Epithelial cell of esophagus (primary cell): Measurements from ENCODE around the gene LRRTM1.

Source experiments
- DNase-seq: peaks from one replicate; pipeline ENCODE4 v3.0.0; 2010; ENCODE audit warnings: low read depth
- H3K4me3 ChIP-seq: 2 replicates; pipeline ENCODE4 v1.5.1; 2011; ENCODE audit warnings: mild to moderate bottlenecking, low read length, control low read depth
- TF ChIP-seq, protein P1 (sequence below): IDR thresholded peaks from 2 replicates; pipeline ENCODE4 v1.5.1; 2011; ENCODE audit warnings: low read depth, mild to moderate bottlenecking, low read length, control low read depth, inconsistent platforms; ENCODE audit not compliant: insufficient read depth; ENCODE audit errors: missing control alignments

LRRTM1 gene

DNA sequence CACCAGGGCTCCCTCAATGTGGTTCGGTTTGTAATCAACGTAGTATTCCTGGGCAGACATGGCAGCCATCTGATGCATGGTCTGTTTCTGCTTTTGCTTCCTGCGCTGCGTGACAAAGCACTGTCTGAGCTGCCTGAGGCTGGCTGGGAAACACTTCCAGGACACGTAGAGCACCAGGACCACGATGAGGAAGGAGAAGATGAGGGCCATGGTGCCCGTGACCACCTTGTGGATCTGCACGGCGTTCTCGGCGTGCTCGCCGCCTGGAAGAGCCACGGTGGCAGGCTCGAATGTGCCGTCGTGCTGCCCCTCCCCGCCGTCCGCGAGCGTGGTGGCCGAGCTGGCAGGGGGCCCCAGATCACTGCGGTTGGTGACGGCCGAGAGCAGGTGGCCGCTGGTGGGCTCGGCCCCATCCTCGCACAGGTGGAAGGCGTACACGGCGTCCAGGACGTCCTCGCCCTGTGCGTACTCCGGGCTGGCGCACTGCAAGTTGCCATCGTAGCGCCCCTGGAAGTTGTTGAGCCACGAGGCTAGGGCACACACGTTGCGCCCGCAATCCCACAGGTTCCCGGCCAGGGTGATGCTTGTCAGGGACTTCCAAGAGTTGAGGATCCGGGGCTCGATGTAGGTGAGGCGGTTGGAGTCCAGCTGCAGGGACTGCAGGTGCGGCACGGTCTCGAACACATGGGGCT is 2.1 kb downstream of the LRRTM1 start:
- TF ChIP-seq, protein P1, sequence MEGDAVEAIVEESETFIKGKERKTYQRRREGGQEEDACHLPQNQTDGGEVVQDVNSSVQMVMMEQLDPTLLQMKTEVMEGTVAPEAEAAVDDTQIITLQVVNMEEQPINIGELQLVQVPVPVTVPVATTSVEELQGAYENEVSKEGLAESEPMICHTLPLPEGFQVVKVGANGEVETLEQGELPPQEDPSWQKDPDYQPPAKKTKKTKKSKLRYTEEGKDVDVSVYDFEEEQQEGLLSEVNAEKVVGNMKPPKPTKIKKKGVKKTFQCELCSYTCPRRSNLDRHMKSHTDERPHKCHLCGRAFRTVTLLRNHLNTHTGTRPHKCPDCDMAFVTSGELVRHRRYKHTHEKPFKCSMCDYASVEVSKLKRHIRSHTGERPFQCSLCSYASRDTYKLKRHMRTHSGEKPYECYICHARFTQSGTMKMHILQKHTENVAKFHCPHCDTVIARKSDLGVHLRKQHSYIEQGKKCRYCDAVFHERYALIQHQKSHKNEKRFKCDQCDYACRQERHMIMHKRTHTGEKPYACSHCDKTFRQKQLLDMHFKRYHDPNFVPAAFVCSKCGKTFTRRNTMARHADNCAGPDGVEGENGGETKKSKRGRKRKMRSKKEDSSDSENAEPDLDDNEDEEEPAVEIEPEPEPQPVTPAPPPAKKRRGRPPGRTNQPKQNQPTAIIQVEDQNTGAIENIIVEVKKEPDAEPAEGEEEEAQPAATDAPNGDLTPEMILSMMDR, result no peak
- H3K4me3 ChIP-seq, result no peak overlapping the region
- no peak for DNase-seq

DNA sequence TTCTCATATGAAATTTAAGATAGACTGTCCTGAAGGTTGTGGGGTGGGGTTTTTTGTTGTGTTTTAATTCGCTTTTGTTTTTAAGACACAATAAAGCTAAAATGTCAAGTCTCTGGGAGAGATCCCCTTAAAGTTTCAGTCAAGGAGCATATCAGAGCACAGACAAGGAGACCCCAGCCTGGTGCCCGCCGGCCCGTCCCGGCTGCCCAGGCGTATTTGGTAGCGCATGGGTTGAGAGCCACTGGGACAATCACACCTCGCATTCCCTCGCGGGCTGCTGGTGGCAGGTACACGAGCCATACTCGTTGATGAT is 2.6 kb downstream of the LRRTM1 start:
- TF ChIP-seq, protein P1, result no peak
- no peak for DNase-seq
- H3K4me3 ChIP-seq, result no peak overlapping the region

DNA sequence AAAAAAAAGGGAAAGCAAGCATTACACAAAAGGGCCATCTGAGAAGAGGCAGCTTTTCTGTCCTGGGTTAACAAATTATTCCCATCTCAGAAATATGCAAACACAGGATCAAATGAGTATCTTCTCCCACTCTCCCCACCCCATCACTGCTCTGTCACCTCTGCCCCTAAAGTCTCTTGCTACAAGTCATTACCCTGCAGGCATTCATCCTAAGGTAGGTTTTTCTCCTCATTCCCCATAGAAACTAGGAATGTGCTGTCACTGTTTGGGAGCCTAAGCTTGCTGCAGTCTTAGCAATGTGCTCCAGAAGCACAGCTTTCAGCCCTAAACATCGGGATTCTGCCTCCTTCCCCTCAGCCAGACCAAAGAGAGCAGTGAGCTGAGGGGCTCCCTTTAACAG is 3.6 kb downstream of the LRRTM1 start:
- TF ChIP-seq, protein P1, result no peak
- H3K4me3 ChIP-seq, result no peak overlapping the region

DNA sequence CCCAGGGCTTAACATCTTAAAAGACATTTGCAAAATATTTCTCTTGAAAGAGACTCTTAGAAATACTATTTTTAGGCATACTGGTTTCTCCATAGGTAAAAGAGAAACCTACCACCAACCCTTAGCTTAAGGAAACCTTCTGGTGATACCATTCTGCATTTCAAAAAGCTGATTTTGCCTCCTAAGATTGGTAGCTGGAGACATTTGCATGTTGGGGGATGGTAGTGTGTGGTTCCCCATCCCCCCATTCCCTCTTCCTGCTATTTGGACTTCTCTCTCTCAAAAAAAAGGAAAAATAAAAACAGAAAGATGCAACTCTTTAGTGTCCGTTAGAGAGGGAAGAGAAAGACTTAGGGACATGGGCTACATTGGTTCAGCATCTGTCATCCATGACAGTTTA is 4.2 kb downstream of the LRRTM1 start:
- H3K4me3 ChIP-seq, result no peak overlapping the region
- no peak for DNase-seq
- TF ChIP-seq, protein P1, result no peak

More for the DNA sequence above, 3.6 kb downstream of the LRRTM1 start:
- no peak for DNase-seq

DNA sequence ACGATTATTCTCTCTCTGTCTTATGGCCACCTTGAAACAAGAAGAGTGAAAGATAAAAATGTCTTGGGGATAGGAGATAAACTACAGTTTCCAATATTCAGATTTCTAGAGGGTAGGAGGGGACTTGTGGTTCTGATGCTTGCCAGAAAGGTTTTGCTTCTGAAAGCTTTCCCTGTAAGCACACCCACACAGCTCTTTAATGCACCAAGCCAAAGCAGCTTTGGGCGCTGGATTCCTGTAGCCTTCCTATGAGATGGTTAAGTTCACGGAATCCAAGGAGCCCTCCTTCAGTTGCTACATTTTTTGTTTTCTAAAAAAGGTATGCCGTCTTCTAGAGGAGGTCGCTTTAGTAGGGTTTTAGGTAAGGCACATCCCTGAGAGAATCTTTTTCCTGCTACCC is 4.9 kb downstream of the LRRTM1 start:
- no peak for DNase-seq
- no peak overlapping the region for H3K4me3 ChIP-seq
- TF ChIP-seq, protein P1, result no peak

DNA sequence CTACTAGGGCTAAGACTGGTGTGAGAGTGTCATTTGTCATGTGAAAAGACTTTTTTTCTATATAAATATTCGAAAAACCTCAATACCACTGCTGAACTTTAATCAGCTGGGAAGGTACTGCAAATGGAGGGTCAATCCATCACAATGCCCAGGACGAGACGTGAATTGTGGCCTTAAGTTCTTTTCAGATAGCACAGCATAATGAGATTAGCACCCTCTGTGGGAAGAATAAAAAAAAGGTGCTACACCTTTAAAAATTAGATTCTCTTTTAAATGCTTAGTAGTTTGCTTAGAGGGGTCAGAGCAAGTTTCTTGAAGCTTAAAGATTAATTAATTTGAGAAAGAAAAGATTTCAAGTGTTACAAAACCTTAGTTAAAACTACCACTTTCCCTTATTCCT is 5.6 kb downstream of the LRRTM1 start:
- no peak overlapping the region for H3K4me3 ChIP-seq
- DNase-seq, result no peak
- TF ChIP-seq, protein P1, result no peak

DNA sequence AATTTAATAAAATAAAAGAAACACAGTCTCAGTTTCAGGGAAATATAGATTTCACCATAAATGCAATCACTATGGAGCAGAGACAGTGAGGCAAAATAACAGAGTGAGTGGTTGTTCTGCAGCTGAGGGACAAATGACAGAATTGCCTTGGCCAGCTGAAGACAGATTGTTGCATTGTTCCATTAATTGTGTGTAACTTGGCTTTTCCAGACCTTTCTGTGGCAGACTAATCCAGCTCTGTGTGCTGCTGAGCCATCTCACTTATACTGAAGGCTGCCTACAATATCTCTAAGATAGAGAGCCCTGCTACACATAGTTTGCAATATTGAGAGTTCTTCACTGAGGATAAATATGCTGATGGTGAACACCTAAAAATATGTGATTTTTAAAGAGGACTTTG is 11.5 kb downstream of the LRRTM1 start:
- TF ChIP-seq, protein P1, result no peak
- no peak overlapping the region for H3K4me3 ChIP-seq
- no peak for DNase-seq
